ENCODE results near the gene DYNLL2.

DNA sequence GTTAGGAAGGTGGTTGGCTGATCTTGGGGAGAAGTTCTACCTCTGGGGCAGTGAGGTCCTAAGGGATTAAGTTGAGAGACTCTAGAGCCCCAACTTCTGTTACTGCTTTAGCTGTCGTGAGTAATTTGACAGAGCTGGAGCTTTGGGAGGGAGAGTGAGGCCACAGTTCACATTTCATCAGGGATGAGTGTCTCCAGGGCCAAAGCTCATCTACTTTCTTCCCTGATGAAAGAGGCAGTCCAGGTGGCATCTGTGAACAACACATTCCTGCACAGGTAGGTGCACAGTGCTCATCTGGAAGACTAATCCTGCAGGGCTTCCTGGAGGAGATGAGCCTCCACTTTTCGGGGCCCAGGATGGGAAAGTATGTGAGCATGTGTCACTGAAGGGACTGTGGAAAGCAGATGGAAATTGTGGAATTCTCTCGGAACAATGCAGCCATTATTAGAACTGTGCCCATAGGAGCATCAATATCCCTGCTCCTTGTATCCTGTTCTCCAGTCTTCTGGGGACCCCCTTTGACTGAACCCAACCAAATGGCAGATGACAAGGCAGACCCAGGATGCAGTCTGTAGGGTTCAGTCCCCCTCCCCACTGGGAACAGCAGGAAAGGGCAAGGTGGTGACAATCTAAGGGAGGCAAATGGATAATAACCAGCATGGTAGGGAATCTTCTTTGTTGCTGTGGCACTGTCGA is 9.0 kb downstream of the DYNLL2 start:
- TF ChIP-seq, protein P1, sequence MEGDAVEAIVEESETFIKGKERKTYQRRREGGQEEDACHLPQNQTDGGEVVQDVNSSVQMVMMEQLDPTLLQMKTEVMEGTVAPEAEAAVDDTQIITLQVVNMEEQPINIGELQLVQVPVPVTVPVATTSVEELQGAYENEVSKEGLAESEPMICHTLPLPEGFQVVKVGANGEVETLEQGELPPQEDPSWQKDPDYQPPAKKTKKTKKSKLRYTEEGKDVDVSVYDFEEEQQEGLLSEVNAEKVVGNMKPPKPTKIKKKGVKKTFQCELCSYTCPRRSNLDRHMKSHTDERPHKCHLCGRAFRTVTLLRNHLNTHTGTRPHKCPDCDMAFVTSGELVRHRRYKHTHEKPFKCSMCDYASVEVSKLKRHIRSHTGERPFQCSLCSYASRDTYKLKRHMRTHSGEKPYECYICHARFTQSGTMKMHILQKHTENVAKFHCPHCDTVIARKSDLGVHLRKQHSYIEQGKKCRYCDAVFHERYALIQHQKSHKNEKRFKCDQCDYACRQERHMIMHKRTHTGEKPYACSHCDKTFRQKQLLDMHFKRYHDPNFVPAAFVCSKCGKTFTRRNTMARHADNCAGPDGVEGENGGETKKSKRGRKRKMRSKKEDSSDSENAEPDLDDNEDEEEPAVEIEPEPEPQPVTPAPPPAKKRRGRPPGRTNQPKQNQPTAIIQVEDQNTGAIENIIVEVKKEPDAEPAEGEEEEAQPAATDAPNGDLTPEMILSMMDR (IDR thresholded peaks at IDR 0.05; ENCODE audit: low read length): no peak
- no peak for TF ChIP-seq EZH2phosphoT487 (IDR thresholded peaks at IDR 0.05; ENCODE audit: low read length)
- TF ChIP-seq EZH2 (optimal IDR thresholded peaks at IDR 0.05; ENCODE audit: low read depth, low read length): no peak

All from MM.1S (cell line).